Measurements from ENCODE around the gene SPAAR. TPM values are rescaled to one million over a fixed set of nuclear protein-coding genes. Genes with fewer than 3 reads are reported as not detected.

Gene SPAAR
- total and polyA plus RNA-seq, 7 donors = 2.5 to 4.6 (median 3.6) TPM

- Histone ChIP-seq H3K27me3 (ENCODE audit: insufficient read depth in 3 of 3, low read length in 2 of 3) (no peaks in the 10 kb centered on the region), H3K4me1 (peaks cover 28% of the 10 kb centered on the region), H3K27ac (peak overlapping the region; percentile 80), H3K36me3 (ENCODE audit: insufficient read depth in 1 of 2, low read depth in 1 of 2) (no peaks in the 10 kb centered on the region), H3K4me3 (no peak overlapping the region), H3K9me3 (no peaks in the 10 kb centered on the region)
- intact Hi-C loops (cut with DNase I) = loop anchor here in 1 of 2 donors (5.0 kb wide), 1 partner anchor 42 kb away; no protein-coding TSS in a partner anchor
- no peak for DNase-seq
- WGBS, 3 donors = 53 to 67% (median 57%) methylated on average over 8 of the region's 8 CpGs
- no peak for ATAC-seq
- no peak for TF ChIP-seq CTCF (IDR thresholded peaks at IDR 0.05)
Observed at GRCh38 chr9:35905051-35905781, 4.1 kb upstream of the SPAAR start.

GRCh38 chr9:35905912-35906679 lies 3.2 kb upstream of the SPAAR start, which contains the start of gene HRCT1:
TSS of gene HRCT1 (plus strand) at chr9:35906202. CDS start at chr9:35906288, 86 bp downstream.
- ATAC-seq (peak; percentile 51 to 72 (median 52)), DNase-seq (peak; percentile 91 to 94)
- Histone ChIP-seq H3K36me3 (ENCODE audit: insufficient read depth in 1 of 2, low read depth in 1 of 2) (no peaks in the 10 kb centered on the region), H3K4me3 (peak within 1 kb of the TSS; percentile 45), H3K27ac (peak within 1 kb of the TSS; percentile 80), H3K27me3 (ENCODE audit: insufficient read depth in 3 of 3, low read length in 2 of 3) (no peaks in the 10 kb centered on the region), H3K4me1 (peaks cover 28% of the 10 kb centered on the region), H3K9me3 (no peaks in the 10 kb centered on the region)
- intact Hi-C loops (cut with DNase I) = loop anchor here in 1 of 2 donors (5.0 kb wide), 1 partner anchor 41 kb away; no protein-coding TSS in a partner anchor
- WGBS, 3 donors = 31 to 37% (median 35%) methylated on average over 17 to 29 of the region's 30 CpGs
- TF ChIP-seq CTCF (IDR thresholded peaks at IDR 0.05) = no peak

- WGBS, 3 donors = 40 to 54% (median 52%) methylated on average over 14 of the region's 14 CpGs
- H3K9me3 ChIP-seq = no peaks in the 10 kb centered on the region
- ATAC-seq (peak; percentile 15 to 61 (median 51)), DNase-seq (peak; percentile 76 to 85)
- no peak for TF ChIP-seq CTCF (IDR thresholded peaks at IDR 0.05)
- no peaks in the 10 kb centered on the region for H3K27me3 ChIP-seq (ENCODE audit: insufficient read depth in 3 of 3, low read length in 2 of 3)
- no peaks in the 10 kb centered on the region for H3K36me3 ChIP-seq (ENCODE audit: insufficient read depth in 1 of 2, low read depth in 1 of 2)
- peaks cover 28% of the 10 kb centered on the region for H3K4me1 ChIP-seq
- peak overlapping the region; percentile 44 for H3K4me3 ChIP-seq
- H3K27ac ChIP-seq = peak overlapping the region; percentile 80
- intact Hi-C loops (cut with DNase I) = loop anchor here in 1 of 2 donors (5.0 kb wide), 1 partner anchor 40 kb away; no protein-coding TSS in a partner anchor
Observed at GRCh38 chr9:35906923-35907699, 2.2 kb upstream of the SPAAR start.

- intact Hi-C loops (cut with DNase I) = loop anchor here in 1 of 2 donors (5.0 kb wide), 1 partner anchor 39 kb away; no protein-coding TSS in a partner anchor
- Histone ChIP-seq H3K27ac (peak overlapping the region; percentile 80), H3K4me1 (peaks cover 28% of the 10 kb centered on the region), H3K4me3 (peak overlapping the region; percentile 44), H3K9me3 (no peaks in the 10 kb centered on the region), H3K27me3 (ENCODE audit: insufficient read depth in 3 of 3, low read length in 2 of 3) (no peaks in the 10 kb centered on the region), H3K36me3 (ENCODE audit: insufficient read depth in 1 of 2, low read depth in 1 of 2) (no peaks in the 10 kb centered on the region)
- WGBS, 3 donors = 41 to 42% (median 41%) methylated on average over 13 of the region's 13 CpGs
- peak; percentile 31 to 67 (median 61) for ATAC-seq
- DNase-seq = peak; percentile 76 to 87
- TF ChIP-seq CTCF (IDR thresholded peaks at IDR 0.05) = no peak
Observed at GRCh38 chr9:35907711-35908503, 1.4 kb upstream of the SPAAR start.
